Nephron progenitor cell (in vitro differentiated cells): Measurements from ENCODE around the gene ACER3.

ENCODE experiments used
- DNase-seq: peaks from one replicate; pipeline ENCODE4 v3.0.0; 2021
- H3K27ac Mint-ChIP-seq: 2 replicates; pipeline ENCODE4 v1.8.0; 2021; ENCODE audit warnings: mild to moderate bottlenecking, moderate library complexity, mixed read lengths
- H3K27me3 Mint-ChIP-seq: 2 replicates; pipeline ENCODE4 v1.8.0; 2021; ENCODE audit warnings: mild to moderate bottlenecking, low read depth, mixed read lengths; ENCODE audit not compliant: poor library complexity
- H3K36me3 Mint-ChIP-seq: 2 replicates; pipeline ENCODE4 v1.8.0; 2021; ENCODE audit warnings: low read depth, mixed read lengths
- H3K4me1 Mint-ChIP-seq: 2 replicates; pipeline ENCODE4 v1.8.0; 2021; ENCODE audit warnings: mixed read lengths
- H3K4me3 Mint-ChIP-seq: 2 replicates; pipeline ENCODE4 v1.8.0; 2021; ENCODE audit warnings: mild to moderate bottlenecking, moderate library complexity, mixed read lengths
- H3K9me3 Mint-ChIP-seq: 2 replicates; pipeline ENCODE4 v1.8.0; 2021; ENCODE audit warnings: mild to moderate bottlenecking, moderate library complexity, mixed read lengths
- TF ChIP-seq, protein P1 (sequence below): fragments of 200-600 bp; sonication (generic); IDR thresholded peaks from 2 replicates; pipeline ENCODE4 v1.5.0; 2021; ENCODE audit warnings: antibody characterized with exemption

ACER3 gene

DNA sequence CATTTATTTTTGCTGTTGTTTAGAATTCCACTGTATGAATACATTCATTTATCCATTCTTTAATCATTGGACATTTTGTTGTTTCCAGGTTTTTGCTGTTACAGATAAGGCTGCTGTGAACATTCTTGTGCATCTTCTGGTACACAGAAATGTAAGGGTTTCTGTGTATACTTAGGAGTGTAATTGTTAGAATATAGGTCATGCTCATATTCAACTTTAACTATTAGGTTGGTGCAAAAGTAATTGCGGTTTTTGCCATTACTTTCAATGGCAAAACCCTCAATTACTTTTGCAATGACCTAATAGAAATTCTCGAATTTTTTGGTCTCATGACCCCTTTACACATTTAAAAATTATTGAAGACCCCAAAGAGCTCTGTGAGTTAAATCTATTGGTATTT lies 17.3 kb downstream of the ACER3 start:
- no peak for DNase-seq
- TF ChIP-seq, protein P1, sequence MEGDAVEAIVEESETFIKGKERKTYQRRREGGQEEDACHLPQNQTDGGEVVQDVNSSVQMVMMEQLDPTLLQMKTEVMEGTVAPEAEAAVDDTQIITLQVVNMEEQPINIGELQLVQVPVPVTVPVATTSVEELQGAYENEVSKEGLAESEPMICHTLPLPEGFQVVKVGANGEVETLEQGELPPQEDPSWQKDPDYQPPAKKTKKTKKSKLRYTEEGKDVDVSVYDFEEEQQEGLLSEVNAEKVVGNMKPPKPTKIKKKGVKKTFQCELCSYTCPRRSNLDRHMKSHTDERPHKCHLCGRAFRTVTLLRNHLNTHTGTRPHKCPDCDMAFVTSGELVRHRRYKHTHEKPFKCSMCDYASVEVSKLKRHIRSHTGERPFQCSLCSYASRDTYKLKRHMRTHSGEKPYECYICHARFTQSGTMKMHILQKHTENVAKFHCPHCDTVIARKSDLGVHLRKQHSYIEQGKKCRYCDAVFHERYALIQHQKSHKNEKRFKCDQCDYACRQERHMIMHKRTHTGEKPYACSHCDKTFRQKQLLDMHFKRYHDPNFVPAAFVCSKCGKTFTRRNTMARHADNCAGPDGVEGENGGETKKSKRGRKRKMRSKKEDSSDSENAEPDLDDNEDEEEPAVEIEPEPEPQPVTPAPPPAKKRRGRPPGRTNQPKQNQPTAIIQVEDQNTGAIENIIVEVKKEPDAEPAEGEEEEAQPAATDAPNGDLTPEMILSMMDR = no peak
- H3K9me3 Mint-ChIP-seq = peaks cover 5% of the 10 kb centered on the region
- no peaks in the 10 kb centered on the region for H3K27me3 Mint-ChIP-seq
- H3K27ac Mint-ChIP-seq = no peak overlapping the region
- H3K36me3 Mint-ChIP-seq = no peaks in the 10 kb centered on the region
- H3K4me1 Mint-ChIP-seq = peaks cover 6% of the 10 kb centered on the region
- no peak overlapping the region for H3K4me3 Mint-ChIP-seq

DNA sequence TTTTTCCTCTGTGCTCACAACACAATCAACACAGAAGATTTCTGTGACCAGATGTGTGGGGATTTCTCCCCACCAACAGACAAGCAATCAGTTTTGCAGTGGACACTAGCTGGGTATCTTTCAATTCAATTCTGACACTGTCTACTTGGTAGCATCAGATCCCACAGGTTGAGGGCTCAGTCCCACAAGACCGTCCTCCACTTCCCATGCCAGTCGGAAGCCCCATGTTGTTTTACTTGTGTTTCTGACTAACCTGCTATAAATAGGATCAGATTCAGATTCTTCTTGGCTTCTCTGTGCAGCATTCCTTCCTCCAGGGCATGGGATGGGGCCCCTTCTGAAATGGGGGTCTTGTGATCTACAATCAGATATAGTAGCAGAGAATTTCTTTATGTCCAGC lies 19.6 kb downstream of the ACER3 start:
- Mint-ChIP-seq H3K4me3 (no peak overlapping the region), H3K36me3 (no peaks in the 10 kb centered on the region), H3K4me1 (peaks cover 23% of the 10 kb centered on the region), H3K27me3 (no peaks in the 10 kb centered on the region), H3K9me3 (peaks cover 5% of the 10 kb centered on the region), H3K27ac (no peak overlapping the region)
- no peak for DNase-seq
- TF ChIP-seq, protein P1 = no peak

DNA sequence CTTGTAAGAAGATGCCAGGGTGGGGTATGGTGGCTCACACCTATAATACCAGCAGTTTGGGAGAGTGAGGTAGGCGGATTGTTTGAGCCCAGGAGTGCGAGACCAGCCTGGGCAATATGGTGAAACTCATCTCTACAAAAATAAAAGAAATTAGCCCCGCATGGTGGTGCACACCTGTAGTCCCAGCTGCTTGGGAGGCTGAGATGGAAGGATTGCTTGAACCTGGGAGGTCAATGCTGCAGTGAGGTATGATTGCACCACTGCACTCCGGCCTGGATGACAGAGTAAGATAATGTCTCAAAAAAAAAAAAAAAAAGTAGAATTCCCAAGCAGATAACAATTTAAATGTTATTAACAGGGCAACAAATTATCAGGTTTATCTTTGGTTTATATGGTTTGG lies 20.2 kb downstream of the ACER3 start:
- no peak for DNase-seq
- Mint-ChIP-seq H3K4me1 (peaks cover 28% of the 10 kb centered on the region), H3K27ac (no peak overlapping the region), H3K27me3 (no peaks in the 10 kb centered on the region), H3K4me3 (no peak overlapping the region), H3K36me3 (no peaks in the 10 kb centered on the region), H3K9me3 (peaks cover 5% of the 10 kb centered on the region)
- TF ChIP-seq, protein P1 = no peak

DNA sequence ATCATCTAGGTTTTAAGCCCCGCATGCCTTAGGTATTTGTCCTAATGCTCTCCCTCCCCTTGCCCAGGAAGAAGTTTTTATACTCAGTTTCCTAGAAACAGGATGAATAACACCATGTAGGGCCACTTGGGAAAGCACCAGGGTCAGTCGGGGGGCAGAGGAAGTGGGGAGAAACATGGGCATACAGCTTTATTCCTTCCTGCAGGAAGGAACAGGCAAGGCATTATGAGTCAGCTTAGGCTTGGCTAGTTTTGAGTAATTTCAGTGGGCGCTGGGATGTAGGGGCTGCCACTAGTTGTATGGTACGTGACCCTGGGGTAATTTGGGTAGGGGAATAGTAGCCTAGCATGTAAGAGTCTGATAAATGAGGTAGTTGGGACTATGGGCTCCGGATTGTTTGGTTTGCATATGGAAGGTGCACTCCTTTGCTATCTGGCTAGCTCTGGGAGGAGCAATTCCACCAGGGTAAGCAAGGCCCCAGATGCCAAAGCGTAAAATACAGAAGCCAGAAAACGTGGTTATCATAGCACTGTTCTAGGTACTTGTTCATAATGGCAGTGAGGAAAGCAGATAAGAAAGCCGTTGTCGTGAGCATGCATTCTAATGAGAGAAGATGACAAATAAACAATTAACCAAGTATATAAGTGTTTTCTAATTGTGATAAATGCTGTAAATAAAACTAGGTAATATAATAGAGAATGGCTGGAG lies 24.8 kb downstream of the ACER3 start:
- no peak for DNase-seq
- Mint-ChIP-seq H3K4me1 (peaks cover 28% of the 10 kb centered on the region), H3K27me3 (no peaks in the 10 kb centered on the region), H3K4me3 (no peak overlapping the region), H3K27ac (no peak overlapping the region), H3K36me3 (no peaks in the 10 kb centered on the region), H3K9me3 (peaks cover 5% of the 10 kb centered on the region)
- TF ChIP-seq, protein P1 = no peak

DNA sequence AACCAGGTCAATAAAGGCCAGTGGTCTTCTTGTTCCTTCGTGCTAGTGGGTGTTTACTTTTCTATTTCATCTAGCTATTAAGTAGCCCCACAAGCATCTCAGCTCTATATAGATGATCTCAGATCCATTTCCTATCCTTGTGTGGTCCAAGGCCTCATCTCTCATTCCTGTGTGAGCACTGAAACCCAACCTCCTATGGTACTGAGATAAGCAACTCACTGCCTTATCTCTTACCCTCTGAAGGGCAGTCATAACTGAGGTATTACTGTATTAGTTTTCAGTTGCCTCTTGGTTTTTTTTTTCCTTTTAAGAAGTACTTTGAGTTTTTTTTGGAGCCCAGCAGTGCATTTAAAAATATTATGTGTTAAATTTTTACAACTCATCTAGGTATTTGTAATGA lies 28.3 kb downstream of the ACER3 start:
- Mint-ChIP-seq H3K27ac (no peak overlapping the region), H3K36me3 (no peaks in the 10 kb centered on the region), H3K27me3 (peaks cover 3% of the 10 kb centered on the region), H3K9me3 (no peaks in the 10 kb centered on the region), H3K4me1 (peaks cover 12% of the 10 kb centered on the region), H3K4me3 (no peak overlapping the region)
- DNase-seq = no peak
- TF ChIP-seq, protein P1 = no peak

DNA sequence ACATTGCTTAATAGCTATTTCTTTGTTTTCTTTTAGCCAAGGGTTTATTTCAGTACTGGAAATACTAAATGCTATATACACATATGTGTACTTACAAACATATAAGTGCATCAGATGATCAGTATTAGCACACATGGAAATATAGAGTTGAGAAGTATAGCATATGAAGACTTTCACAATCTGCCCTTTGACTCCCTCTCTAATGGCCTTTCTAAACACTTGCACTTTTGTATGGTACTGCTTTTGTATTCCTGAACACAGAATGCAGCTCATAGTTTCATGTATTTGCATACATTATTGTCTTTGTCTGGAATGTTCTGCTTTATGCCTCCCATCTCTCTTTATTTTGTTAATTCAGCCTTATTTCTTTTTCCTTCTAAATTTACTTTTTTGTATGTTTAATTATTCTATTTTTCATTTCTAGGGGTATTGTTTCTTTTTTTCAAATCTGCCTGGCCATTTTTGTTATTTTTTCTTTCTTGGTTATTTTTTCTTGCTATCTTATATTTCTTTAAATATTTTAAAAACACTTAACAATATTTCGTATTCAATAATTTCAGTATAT lies 28.8 kb downstream of the ACER3 start:
- H3K4me3 Mint-ChIP-seq = no peak overlapping the region
- H3K4me1 Mint-ChIP-seq = peaks cover 10% of the 10 kb centered on the region
- DNase-seq = no peak
- peaks cover 3% of the 10 kb centered on the region for H3K27me3 Mint-ChIP-seq
- no peak overlapping the region for H3K27ac Mint-ChIP-seq
- H3K9me3 Mint-ChIP-seq = no peaks in the 10 kb centered on the region
- H3K36me3 Mint-ChIP-seq = no peaks in the 10 kb centered on the region
- TF ChIP-seq, protein P1 = no peak
